HCT116 (cell line): ENCODE data around the gene IRF2. TPM values are rescaled to one million over a fixed set of nuclear protein-coding genes. Genes with fewer than 3 reads are reported as not detected.

Experiments
- ATAC-seq: fragments of 200-7000 bp; cut with Tn5 transposase; 2 replicates; pipeline ENCODE4 v1.9.1; 2020; ENCODE audit warnings: mild to moderate bottlenecking, moderate library complexity
- BruUV-seq: library from RNA; stranded (reverse); fragments of 400-500 nt; replicated peaks from 2 replicates; lab custom pipeline; 2021; lab: Mats Ljungman, UMichigan
- CTCF ChIA-PET: fragments of 300-600 bp; sonication (Branson Sonifier 250); formaldehyde crosslinking; loops from one replicate; lab custom pipeline; 2021; ENCODE audit warnings: antibody characterized with exemption; lab: Charles Lee
- POLR2A ChIA-PET: fragments of 300-600, 350-600 bp; sonication (Branson Sonifier 250); formaldehyde crosslinking; loops from one replicate; lab custom pipeline; 2021; ENCODE audit warnings: antibody characterized with exemption; lab: Charles Lee
- RAD21 ChIA-PET, 2 experiments: fragments of 300-600 bp; sonication (Branson Sonifier 250); formaldehyde crosslinking; loops; one replicate each; lab custom pipeline; 2023; ENCODE audit warnings: low total read pairs in 2 of 2; ENCODE audit not compliant: uncharacterized antibody in 2 of 2, unreplicated experiment in 2 of 2, low non-redundant PET in 1 of 2; lab: Charles Lee
- DNase-seq: peaks from one replicate; pipeline ENCODE4 v3.0.0-alpha.2; 2010; ENCODE audit warnings: low read depth, low spot score
- H2AFZ ChIP-seq: fragments of 200-600 bp; shearing (Covaris generic), sonication (generic); 2 replicates; pipeline ENCODE4 v1.6.1; 2017; ENCODE audit warnings: low read depth, mixed run types, mixed read lengths, antibody characterized with exemption, low read length; ENCODE audit not compliant: poor library complexity, severe bottlenecking
- H3K27ac ChIP-seq: 2 replicates; pipeline ENCODE4 v1.5.1; 2012; ENCODE audit warnings: low read depth, low read length
- H3K27me3 ChIP-seq: fragments of 200-600 bp; sonication (generic); 2 replicates; pipeline ENCODE4 v1.6.1; 2016; ENCODE audit warnings: mixed run types, low read length, mixed read lengths; ENCODE audit not compliant: insufficient read depth
- H3K36me3 ChIP-seq, 2 experiments: fragments of 200-500 bp in 1 of 2; fragments of 200-600 bp in 1 of 2; sonication (Bioruptor generic) in 1 of 2; sonication (generic) in 1 of 2; 2 replicates each; pipeline versions ENCODE4 v1.5.1 to v1.6.1; 2014 to 2016; ENCODE audit warnings: low read length in 2 of 2, inconsistent platforms in 1 of 2, mixed read lengths in 1 of 2, mixed run types in 1 of 2; ENCODE audit not compliant: insufficient read depth in 2 of 2, control insufficient read depth in 1 of 2
- H3K4me1 ChIP-seq, 2 experiments: fragments of 200-600 bp in 1 of 2; sonication (generic) in 1 of 2; 2 replicates each; pipeline versions ENCODE4 v1.5.1 to v1.6.1; 2012 to 2017; ENCODE audit warnings: low read length in 2 of 2, inconsistent platforms in 1 of 2, mild to moderate bottlenecking in 1 of 2, mixed read lengths in 1 of 2, mixed run types in 1 of 2, moderate library complexity in 1 of 2; ENCODE audit not compliant: insufficient read depth in 2 of 2, control insufficient read depth in 1 of 2
- H3K4me2 ChIP-seq: fragments of 200-600 bp; sonication (generic); 2 replicates; pipeline ENCODE4 v1.6.1; 2017; ENCODE audit warnings: mixed run types, low read length, mixed read lengths
- H3K4me3 ChIP-seq, 2 experiments: fragments of 200-600 bp in 1 of 2; sonication (generic) in 1 of 2; replicated peaks in 1 of 2; 2 replicates each; pipeline ENCODE4 v1.5.1; 2011 to 2016; ENCODE audit warnings: low read length in 2 of 2, control low read depth in 1 of 2, low read depth in 1 of 2, mild to moderate bottlenecking in 1 of 2, mixed read lengths in 1 of 2, mixed run types in 1 of 2
- H3K79me2 ChIP-seq: fragments of 200-600 bp; sonication (generic); 2 replicates; pipeline ENCODE4 v1.6.1; 2017; ENCODE audit warnings: mild to moderate bottlenecking, mixed run types, low read length, moderate library complexity, mixed read lengths; ENCODE audit not compliant: insufficient read depth
- H3K9ac ChIP-seq: fragments of 200-600 bp; sonication (generic); 2 replicates; pipeline ENCODE4 v1.6.1; 2016; ENCODE audit warnings: low read length, mixed read lengths
- H3K9me2 ChIP-seq: fragments of 200-600 bp; sonication (generic), shearing (Covaris generic); 2 replicates; pipeline ENCODE4 v1.6.1; 2017; ENCODE audit warnings: mixed run types, mild to moderate bottlenecking, moderate library complexity; ENCODE audit not compliant: insufficient read depth
- H3K9me3 ChIP-seq, 2 experiments: fragments of 200-500 bp in 1 of 2; fragments of 200-600 bp in 1 of 2; sonication (Bioruptor generic) in 1 of 2; sonication (generic) in 1 of 2; 2 replicates each; pipeline ENCODE4 v1.6.1; 2014 to 2017; ENCODE audit warnings: low read length in 2 of 2, mixed read lengths in 2 of 2, inconsistent platforms in 1 of 2, low read depth in 1 of 2, mild to moderate bottlenecking in 1 of 2, mixed run types in 1 of 2, moderate library complexity in 1 of 2; ENCODE audit not compliant: control insufficient read depth in 1 of 2, insufficient read depth in 1 of 2
- H4K20me1 ChIP-seq: fragments of 200-600 bp; sonication (generic), shearing (Covaris generic); 2 replicates; pipeline ENCODE4 v1.6.1; 2017; ENCODE audit warnings: mixed run types, mild to moderate bottlenecking, moderate library complexity; ENCODE audit not compliant: insufficient read depth
- EGR1 ChIP-seq: IDR thresholded peaks from 2 replicates; pipeline ENCODE4 v1.6.1; 2012; ENCODE audit warnings: low read depth
- ELF1 ChIP-seq: IDR thresholded peaks from 2 replicates; pipeline ENCODE4 v1.6.1; 2012; ENCODE audit warnings: low read depth, borderline replicate concordance
- POLR2A ChIP-seq: IDR thresholded peaks from 2 replicates; pipeline ENCODE4 v1.7.0; 2011; ENCODE audit warnings: borderline replicate concordance; ENCODE audit not compliant: insufficient read depth, insufficient read length; ENCODE audit errors: extremely low read depth
- POLR2AphosphoS5 ChIP-seq: IDR thresholded peaks from 2 replicates; pipeline ENCODE4 v1.6.1; 2011; ENCODE audit warnings: mild to moderate bottlenecking, low read depth, low read length, moderate library complexity
- ZFX ChIP-seq: fragments of 450-650 bp; IDR thresholded peaks from 2 replicates; pipeline ENCODE4 v1.6.1; 2017
- intact Hi-C: fragments of 100-400 bp; cut with micrococcal nuclease; formaldehyde crosslinking; loops from 2 replicates; pipeline ENCODE4 v1.10.0; 2022
- total RNA-seq: library from RNA; stranded (reverse); gene quantifications from one replicate; pipeline ENCODE4 v1.2.1, GENCODE V29; 2021; ENCODE audit not compliant: unreplicated experiment
- TF ChIP-seq, protein P1 (sequence below), 3 experiments: fragments of 200-600 bp in 1 of 3; sonication (generic) in 1 of 3; IDR thresholded peaks in 2 of 3; conservative IDR thresholded peaks in 1 of 3; 2 replicates each; pipeline ENCODE4 v1.5.1; 2012 to 2017; ENCODE audit warnings: low read depth in 2 of 3, low read length in 2 of 3, antibody characterized with exemption in 1 of 3, borderline replicate concordance in 1 of 3, control low read depth in 1 of 3, mild to moderate bottlenecking in 1 of 3, mixed read lengths in 1 of 3, mixed run types in 1 of 3, moderate library complexity in 1 of 3; ENCODE audit not compliant: insufficient read depth in 1 of 3

IRF2 gene
- total RNA-seq, 1 experiment from 2014 or later, result 10.6 TPM

DNA sequence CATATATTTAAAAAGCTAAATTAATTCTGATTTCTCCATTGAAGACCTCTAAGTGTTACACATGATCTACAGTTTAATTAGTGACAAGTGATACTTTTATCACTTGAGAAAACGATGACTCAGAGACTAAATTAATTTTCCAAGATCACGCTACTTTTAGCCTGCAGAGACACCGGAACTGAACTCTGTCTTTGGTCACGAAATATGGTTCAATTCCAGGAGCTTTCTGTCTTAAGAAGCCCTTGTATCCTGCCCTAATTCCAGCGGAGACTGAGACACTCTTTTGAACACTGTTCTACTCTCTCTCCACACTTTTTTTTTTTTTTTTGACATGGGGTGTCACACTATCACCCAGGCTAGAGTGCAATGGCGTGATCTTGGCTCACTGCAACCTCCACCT lies 63.6 kb downstream of the IRF2 start:
- POLR2A ChIA-PET, result no interaction called here
- Histone ChIP-seq H3K79me2 (no peaks in the 10 kb centered on the region), H3K4me1 (no peaks in the 10 kb centered on the region), H3K36me3 (no peaks in the 10 kb centered on the region), H3K4me3 (no peak overlapping the region), H3K9ac (no peak overlapping the region), H2AFZ (no peak overlapping the region), H3K4me2 (no peak overlapping the region), H4K20me1 (no peaks in the 10 kb centered on the region), H3K9me3 (no peaks in the 10 kb centered on the region), H3K9me2 (no peaks in the 10 kb centered on the region), H3K27me3 (no peaks in the 10 kb centered on the region), H3K27ac (no peak overlapping the region)
- ATAC-seq (no peak), DNase-seq (no peak)
- TF ChIP-seq, protein P1, sequence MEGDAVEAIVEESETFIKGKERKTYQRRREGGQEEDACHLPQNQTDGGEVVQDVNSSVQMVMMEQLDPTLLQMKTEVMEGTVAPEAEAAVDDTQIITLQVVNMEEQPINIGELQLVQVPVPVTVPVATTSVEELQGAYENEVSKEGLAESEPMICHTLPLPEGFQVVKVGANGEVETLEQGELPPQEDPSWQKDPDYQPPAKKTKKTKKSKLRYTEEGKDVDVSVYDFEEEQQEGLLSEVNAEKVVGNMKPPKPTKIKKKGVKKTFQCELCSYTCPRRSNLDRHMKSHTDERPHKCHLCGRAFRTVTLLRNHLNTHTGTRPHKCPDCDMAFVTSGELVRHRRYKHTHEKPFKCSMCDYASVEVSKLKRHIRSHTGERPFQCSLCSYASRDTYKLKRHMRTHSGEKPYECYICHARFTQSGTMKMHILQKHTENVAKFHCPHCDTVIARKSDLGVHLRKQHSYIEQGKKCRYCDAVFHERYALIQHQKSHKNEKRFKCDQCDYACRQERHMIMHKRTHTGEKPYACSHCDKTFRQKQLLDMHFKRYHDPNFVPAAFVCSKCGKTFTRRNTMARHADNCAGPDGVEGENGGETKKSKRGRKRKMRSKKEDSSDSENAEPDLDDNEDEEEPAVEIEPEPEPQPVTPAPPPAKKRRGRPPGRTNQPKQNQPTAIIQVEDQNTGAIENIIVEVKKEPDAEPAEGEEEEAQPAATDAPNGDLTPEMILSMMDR (IDR thresholded peaks at IDR 0.05 in 2 of 3, conservative IDR thresholded peaks at IDR 0.05 in 1 of 3; ENCODE audit: borderline replicate concordance in 1 of 3, insufficient read depth in 1 of 3, low read depth in 2 of 3, low read length in 2 of 3), result no peak
- no peak for TF ChIP-seq ELF1
- TF ChIP-seq ZFX, result no peak
- TF ChIP-seq POLR2A, result no peak
- no peak for TF ChIP-seq EGR1
- intact Hi-C loops, result loop anchor here (10.0 kb wide), 1 partner anchor 124 kb away; no protein-coding TSS in a partner anchor
- RAD21 ChIA-PET, result no interaction called here
- CTCF ChIA-PET, result no interaction called here
- BruUV-seq, result no TSS peak

DNA sequence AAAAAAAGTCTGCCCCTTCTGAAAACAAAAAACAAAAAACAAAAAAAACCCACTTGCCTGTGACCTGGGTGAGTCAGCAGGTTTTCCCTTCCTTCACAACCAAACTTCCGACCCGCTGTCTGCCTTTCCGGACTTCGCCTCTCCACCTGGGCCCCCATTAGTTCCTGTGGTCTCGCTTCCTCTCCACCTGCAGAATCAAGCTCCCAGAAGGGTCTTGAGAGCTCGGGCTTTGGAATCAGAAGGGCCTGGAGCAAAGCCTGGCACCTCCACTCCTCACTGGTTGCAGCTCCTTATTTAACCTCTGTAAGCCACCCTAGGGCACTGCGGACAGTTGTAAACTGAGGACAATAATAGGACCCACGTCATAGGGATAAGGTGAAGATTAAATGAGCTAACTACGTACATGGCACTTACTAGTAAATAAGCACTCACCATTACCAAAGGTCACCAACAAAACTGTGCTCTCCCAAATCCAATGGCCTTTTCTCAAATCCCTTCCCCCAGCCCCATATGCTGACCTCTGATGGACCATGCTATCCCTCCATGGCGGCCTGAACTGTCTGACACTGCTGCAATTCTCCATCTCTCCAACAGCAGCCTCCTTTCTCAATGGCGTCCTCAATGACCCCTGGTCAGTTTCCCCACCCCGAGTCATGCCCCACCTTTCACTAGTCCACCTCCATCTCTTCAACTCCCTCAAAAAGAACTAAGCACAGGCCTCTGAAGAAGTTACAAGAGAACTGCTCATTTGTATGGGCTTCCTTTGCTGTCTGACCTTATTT lies 64.2 kb downstream of the IRF2 start:
- no peaks in the 10 kb centered on the region for H3K9me3 ChIP-seq
- ATAC-seq, result no peak
- no peaks in the 10 kb centered on the region for H3K36me3 ChIP-seq
- no peaks in the 10 kb centered on the region for H3K27me3 ChIP-seq
- H3K9me2 ChIP-seq, result no peaks in the 10 kb centered on the region
- H3K27ac ChIP-seq, result no peak overlapping the region
- CTCF ChIA-PET, result no interaction called here
- RAD21 ChIA-PET, result no interaction called here
- no TSS peak for BruUV-seq
- no peaks in the 10 kb centered on the region for H4K20me1 ChIP-seq
- intact Hi-C loops, result loop anchor here (10.0 kb wide), 1 partner anchor 125 kb away; no protein-coding TSS in a partner anchor
- DNase-seq, result no peak
- no peak overlapping the region for H2AFZ ChIP-seq
- no peak overlapping the region for H3K9ac ChIP-seq
- no peak for TF ChIP-seq POLR2AphosphoS5
- POLR2A ChIA-PET, result no interaction called here
- H3K4me2 ChIP-seq, result no peak overlapping the region
- no peak overlapping the region for H3K4me3 ChIP-seq
- H3K4me1 ChIP-seq, result no peaks in the 10 kb centered on the region
- H3K79me2 ChIP-seq, result no peaks in the 10 kb centered on the region
